ENCODE results near the gene ZC3H10. TPM values are rescaled to one million over a fixed set of nuclear protein-coding genes. Genes with fewer than 3 reads are reported as not detected.

The ZC3H10 gene
- total and polyA plus RNA-seq, 2 donors (not counting 3 experiments of a cell fraction or from before 2014, with no cell fraction given), result 2.6 to 10.1 TPM

GRCh38 chr12:56159482-56160192 lies 41.6 kb downstream of the ZC3H10 start:
- BruUV-seq (replicated peaks), result TSS peak; percentile 53
- Histone ChIP-seq H3K27ac (ENCODE audit: insufficient read depth, low read depth, low read length) (peak overlapping the region; percentile 87), H3K27me3 (ENCODE audit: control insufficient read depth in 2 of 2, insufficient read depth in 2 of 2, low read length in 2 of 2) (no peaks in the 10 kb centered on the region), H3K36me3 (ENCODE audit: control insufficient read depth in 2 of 2, extremely low read depth in 1 of 2, insufficient read depth in 2 of 2, low read length in 2 of 2) (peaks cover 18 to 36% of the 10 kb centered on the region in 2 experiments), H3K9me3 (replicated peaks; ENCODE audit: control insufficient read depth, insufficient read depth, low read length) (no peaks in the 10 kb centered on the region), H4K20me1 (replicated peaks; ENCODE audit: control insufficient read depth, extremely low read depth, insufficient read depth, low read length) (no peaks in the 10 kb centered on the region), H2AFZ (ENCODE audit: low read depth, low read length) (no peak overlapping the region), H3K79me2 (ENCODE audit: control insufficient read depth, insufficient read depth, low read length) (peaks cover 33% of the 10 kb centered on the region), H3K4me1 (ENCODE audit: control insufficient read depth, extremely low read depth, insufficient read depth, low read length) (peaks cover 22% of the 10 kb centered on the region), H3K4me2 (ENCODE audit: insufficient read depth, low read length) (peak overlapping the region; percentile 96), H3K4me3 (replicated peaks in 1 of 3; ENCODE audit: insufficient read depth in 1 of 3, low read depth in 1 of 3, low read length in 3 of 3) (peak overlapping the region; percentile 78 to 98 (median 91)), H3K9me1 (replicated peaks; ENCODE audit: control insufficient read depth, extremely low read depth, insufficient read depth, low read length) (no peaks in the 10 kb centered on the region), H3K9ac (replicated peaks; ENCODE audit: extremely low read depth, insufficient read depth, low read length) (peak overlapping the region; percentile 96)
- intact Hi-C loops (cut with micrococcal nuclease) (loop anchor here (1.0 kb wide), 2 partner anchors 33 to 40 kb away; no protein-coding TSS in a partner anchor), dilution Hi-C loops (cut with MboI; ENCODE audit: extremely low pct_ligation_motif_present, low sequenced_read_pairs) (no loop called here)
- POLR2A ChIA-PET, result interaction anchor here (1.3 to 2.2 kb wide), 4 partner anchors 10 to 33 kb away, joined by 3 to 38 read pairs (median 10); partner anchors contain the start of gene ESYT1
- TF ChIP-seq MAX (IDR thresholded peaks at IDR 0.05; ENCODE audit: insufficient read depth, insufficient read length), result no peak
- TF ChIP-seq EZH2 (IDR thresholded peaks at IDR 0.05; ENCODE audit: borderline replicate concordance, low read depth, low read length, severe bottlenecking), result no peak
- TF ChIP-seq CTCF (IDR thresholded peaks at IDR 0.05; ENCODE audit: extremely low read depth in 1 of 2, insufficient read depth in 1 of 2, low read depth in 1 of 2, low read length in 2 of 2), result no peak
- no peak for TF ChIP-seq MYC (IDR thresholded peaks at IDR 0.05; ENCODE audit: low read depth, low read length)
- TF ChIP-seq POLR2A (IDR thresholded peaks at IDR 0.05; ENCODE audit: low read depth, low read length), result no peak
- TF ChIP-seq GATA2 (IDR thresholded peaks at IDR 0.05; ENCODE audit: insufficient read depth, insufficient read length, low read depth, low read length), result no peak
- no peak for TF ChIP-seq FOS (IDR thresholded peaks at IDR 0.05; ENCODE audit: borderline replicate concordance, insufficient read depth, low read length)
- TF ChIP-seq JUN (IDR thresholded peaks at IDR 0.05; ENCODE audit: borderline replicate concordance, insufficient read depth, insufficient read length, low read depth), result no peak
- TF ChIP-seq POLR2AphosphoS5 (IDR thresholded peaks at IDR 0.05; ENCODE audit: insufficient read depth, low read depth, low read length), result no peak
- CTCF ChIA-PET, result interaction anchor here (2.1 kb wide), 2 partner anchors 30 to 32 kb away, joined by 14 to 17 read pairs; partner anchors contain the start of genes ESYT1 and SMARCC2
- FAIRE-seq, result peak; percentile 42
- peak; percentile 21 for DNase-seq (ENCODE audit: low read depth, low spot score)

Measured in endothelial cell of umbilical vein (primary cell).